ENCODE data around the gene TMC5.
"Not testable (repeated sequence)": the region's sequence is repeated elsewhere in the genome, so short reads cannot be mapped to it uniquely, and the experiment has no call there.

Gene TMC5, protein sequence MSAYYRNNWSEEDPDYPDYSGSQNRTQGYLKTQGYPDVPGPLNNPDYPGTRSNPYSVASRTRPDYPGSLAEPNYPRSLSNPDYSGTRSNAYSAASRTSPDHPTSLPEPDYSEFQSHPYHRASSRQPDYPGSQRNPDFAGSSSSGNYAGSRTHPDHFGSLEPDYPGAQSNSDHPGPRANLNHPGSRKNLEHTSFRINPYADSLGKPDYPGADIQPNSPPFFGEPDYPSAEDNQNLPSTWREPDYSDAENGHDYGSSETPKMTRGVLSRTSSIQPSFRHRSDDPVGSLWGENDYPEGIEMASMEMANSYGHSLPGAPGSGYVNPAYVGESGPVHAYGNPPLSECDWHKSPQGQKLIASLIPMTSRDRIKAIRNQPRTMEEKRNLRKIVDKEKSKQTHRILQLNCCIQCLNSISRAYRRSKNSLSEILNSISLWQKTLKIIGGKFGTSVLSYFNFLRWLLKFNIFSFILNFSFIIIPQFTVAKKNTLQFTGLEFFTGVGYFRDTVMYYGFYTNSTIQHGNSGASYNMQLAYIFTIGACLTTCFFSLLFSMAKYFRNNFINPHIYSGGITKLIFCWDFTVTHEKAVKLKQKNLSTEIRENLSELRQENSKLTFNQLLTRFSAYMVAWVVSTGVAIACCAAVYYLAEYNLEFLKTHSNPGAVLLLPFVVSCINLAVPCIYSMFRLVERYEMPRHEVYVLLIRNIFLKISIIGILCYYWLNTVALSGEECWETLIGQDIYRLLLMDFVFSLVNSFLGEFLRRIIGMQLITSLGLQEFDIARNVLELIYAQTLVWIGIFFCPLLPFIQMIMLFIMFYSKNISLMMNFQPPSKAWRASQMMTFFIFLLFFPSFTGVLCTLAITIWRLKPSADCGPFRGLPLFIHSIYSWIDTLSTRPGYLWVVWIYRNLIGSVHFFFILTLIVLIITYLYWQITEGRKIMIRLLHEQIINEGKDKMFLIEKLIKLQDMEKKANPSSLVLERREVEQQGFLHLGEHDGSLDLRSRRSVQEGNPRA

DNA sequence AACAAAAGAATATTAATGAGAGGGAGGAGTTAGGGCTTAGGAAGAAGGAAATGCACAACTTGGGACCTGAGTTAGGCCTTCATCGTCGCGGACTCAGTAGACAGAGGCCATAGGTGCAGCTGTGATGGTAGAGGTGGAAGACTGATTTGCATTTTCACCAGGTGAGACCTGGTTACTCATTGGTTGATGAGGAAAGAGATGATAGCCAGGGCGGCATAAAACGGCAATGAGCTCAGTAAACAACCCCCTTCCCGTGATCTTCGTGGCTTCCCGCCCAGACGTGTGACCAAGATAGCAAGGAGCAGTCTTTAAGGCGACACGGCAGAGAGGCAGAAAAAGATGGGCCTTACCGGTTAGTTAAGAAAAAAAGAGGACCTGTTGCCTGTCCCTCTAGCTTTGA, at the start of gene TMC5:
Gene TMC5, plus strand, starts transcription at position 244 of the 400 bp plus-strand sequence. CDS start 22,156 bp downstream, outside the sequence.
- DNase-seq: no peak

DNA sequence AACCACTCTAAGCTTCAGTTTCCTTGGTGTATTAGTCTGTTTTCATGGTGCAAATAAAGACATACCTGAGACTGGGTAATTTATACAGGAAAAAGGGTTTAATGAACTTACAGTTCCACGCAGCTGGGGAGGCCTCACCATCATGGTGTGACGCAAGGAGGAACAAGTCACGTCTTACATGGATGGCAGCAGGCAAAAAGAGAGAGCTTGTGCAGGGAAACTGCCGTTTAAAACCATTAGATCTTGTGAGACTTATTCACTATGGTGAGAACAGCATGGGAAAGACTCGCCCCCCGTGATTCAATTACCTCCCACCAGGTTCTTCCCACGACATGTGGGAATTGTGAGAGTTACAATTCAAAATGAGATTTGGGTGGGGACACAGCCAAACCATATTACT, 45.1 kb upstream of the TMC5 start:
- not testable (repeated sequence) for DNase-seq

DNA sequence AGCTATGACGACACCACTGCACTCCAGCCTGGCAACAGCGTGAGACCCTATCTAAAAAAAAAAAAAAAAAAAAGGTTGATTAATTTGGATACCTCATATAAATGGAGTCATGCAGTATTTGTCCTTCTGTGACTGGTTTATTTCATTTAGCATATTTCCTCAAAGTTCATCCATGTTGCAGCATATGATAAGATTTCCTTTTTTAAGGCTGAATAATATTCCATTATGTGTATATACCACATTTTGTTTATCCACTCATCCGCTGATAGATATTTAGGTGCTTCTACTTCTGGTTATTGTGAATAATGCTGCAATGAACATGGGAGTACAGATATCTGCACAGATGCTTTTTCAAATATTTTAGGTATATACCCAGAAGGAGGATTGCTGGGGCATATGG, 43.3 kb upstream of the TMC5 start:
- DNase-seq: no peak

DNA sequence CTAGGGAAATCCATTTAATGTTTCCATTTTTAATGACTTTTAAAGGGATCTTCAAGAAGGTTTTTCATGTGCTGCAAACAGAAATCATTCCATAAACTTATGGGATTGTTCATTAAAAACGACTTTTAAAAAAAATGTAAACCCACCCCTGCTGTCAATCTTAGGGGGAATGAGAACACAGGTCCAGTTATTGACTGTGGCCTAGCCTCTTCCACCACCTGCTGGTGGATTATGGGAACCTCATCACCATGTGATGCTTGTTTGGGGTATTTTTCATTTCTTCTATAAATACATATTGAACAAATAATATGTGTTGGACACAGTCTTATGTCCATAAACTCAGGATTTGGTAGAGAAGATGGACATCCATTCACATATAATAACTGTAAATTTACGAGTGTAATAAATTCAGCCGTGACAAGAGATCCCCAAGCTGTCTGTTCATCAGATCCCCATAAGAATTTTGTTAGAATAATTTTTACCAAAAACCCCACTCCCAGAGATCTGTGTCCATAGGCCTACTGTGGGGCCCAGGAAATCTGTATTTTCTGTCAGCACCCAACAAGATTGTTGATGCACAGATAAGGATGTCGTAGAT, 42.0 kb upstream of the TMC5 start:
- DNase-seq: peak; percentile 58

DNA sequence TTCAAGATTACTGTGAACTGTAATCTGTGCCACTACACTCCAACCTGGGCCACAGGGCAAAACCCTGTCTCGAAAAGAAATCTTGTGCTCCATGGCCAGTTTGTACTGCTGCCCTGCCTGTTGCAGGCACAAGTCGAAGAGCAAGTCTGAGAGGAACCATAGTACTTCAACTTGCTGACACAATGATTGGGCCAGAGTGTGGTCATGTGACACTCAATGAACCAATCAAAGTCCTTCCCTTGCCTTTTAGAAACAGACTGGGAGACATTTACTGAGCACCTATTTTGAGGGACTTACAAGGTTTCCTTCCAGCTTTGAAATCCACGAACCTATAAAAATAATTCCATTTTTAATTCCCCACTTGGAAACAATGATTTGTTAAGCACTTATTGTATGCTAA, 39.8 kb upstream of the TMC5 start:
- no peak for DNase-seq

DNA sequence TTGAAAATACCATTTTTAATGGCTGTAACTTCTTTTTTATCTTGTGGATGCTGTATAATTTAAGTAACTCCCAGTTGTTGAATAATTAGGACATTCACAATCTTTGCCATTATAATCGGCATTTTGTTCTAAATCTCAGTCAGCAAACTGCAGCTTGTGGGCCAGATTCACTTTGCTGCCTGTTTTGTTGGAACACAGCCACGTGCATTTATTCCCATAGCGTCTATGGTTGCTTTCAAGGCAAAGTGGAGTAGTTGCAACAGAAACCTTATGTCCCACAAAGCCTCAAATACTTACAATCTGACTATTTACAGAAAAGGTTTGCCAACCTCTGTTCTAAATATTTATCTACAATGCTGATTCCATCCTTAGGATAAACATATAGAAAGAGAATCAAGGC, 39.2 kb upstream of the TMC5 start:
- DNase-seq: no peak

DNA sequence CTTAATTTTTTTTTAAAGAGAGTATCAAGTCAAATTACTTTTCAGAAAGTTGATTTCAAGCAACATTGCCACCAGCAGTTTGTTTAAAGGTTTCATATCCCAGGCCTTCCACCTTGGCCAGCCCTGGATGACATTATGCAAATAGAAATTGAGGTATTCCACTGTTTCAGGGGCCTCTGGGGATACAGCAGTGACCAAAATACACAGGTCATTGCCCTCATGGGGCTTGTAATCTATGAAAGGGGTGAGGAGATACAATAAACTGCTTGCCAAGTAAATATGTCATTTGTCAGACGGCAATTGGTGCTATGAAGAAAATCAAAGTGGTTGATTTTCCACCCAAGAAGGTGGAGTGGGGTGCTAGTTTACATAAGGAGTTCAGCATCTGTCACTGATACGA, 37.8 kb upstream of the TMC5 start:
- DNase-seq: no peak

DNA sequence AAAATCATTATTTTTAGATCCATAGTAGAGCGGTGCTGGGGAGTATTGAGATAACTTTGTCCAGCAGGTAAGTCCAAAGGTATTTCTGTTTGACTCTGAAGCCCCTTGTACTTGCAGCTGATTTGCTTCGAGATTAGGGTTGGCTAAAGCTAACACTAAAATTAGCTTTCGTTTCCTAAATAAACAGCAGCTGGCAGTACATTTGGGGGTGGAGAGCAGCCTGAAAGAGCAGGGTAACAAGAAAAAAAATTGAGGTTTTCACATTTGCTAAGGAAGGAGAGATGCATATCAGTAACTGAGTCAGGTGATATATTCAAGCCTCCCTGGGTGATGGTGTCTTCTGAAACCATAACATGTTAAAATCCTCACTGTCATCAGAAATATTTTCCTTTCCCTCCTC, 37.4 kb upstream of the TMC5 start:
- no peak for DNase-seq

DNA sequence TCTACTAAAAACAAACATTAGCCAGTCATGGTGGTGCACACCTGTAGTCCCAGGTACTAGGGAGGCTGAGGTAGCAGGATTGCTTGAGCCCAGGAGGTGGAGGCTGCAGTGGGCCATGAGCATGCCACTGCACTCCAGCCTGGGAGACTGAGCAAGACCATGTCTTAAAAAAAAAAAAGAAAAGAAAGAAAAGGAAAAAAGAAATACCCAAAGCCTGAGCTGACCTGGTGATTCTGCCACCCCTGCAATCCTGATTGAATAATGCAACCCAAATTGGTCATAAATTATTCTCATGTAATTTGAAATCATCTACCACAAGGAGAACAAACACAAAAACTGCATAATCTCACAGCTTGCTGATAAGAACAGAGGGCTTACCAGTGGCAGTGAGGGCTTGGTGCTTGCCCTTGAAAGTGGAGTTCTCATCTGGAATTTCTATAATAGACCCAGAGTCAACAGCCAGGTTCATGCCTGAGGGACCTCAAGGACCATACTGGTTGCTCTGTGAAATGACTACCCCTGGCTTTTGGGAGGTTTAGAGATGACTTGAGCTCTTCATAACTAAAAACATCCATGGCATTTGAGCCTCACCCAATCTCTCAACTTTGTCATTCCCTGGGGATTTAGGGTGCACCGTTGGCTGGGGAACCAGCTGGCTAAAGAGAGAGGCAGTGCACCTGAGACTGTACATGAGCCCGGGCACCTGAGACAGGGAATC, 35.4 kb upstream of the TMC5 start:
- no peak for DNase-seq

DNA sequence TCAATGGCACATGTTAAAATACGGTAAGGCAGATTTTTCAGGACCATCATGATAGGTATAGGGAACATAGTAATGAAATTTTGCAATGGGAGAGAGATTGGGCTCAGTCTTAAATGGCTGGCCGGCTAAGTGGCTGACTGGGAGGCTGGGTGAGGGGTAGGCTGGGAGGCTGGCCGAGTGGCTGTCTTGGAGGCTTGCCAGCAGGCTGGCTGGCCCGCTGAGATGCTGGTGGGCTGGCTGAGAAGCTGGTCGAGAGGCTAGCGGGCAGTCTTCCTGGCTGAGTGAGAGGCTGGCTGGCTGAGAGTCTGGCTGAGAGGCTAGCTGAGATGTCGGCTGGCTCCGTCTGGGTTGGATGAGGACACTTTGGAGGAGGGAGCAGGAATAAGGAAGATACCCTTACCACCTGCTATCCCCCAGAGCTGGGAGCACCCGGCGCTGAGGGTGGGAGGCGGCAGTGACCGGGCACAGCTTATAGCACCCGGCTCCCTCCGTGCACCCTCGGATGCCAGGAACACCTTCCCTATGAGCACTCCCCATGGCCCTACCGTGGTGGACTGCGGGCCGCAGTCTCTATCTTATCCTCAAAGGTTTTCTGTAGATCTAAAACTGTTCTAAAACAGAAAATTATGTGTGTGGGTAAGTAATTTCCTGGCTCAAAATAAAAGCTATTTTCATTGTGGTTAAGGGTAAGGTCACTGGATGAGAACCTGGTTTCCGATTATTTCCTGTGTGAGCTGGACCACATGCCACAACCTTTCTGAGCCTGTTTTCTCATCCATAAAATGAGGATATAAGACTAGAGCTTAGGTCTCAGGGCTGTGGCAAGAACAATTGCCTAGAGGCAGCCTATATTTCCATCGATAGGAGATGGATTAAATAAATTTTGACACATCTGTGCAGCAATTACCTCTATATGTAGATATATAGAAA, 34.5 kb upstream of the TMC5 start:
- DNase-seq: no peak

DNA sequence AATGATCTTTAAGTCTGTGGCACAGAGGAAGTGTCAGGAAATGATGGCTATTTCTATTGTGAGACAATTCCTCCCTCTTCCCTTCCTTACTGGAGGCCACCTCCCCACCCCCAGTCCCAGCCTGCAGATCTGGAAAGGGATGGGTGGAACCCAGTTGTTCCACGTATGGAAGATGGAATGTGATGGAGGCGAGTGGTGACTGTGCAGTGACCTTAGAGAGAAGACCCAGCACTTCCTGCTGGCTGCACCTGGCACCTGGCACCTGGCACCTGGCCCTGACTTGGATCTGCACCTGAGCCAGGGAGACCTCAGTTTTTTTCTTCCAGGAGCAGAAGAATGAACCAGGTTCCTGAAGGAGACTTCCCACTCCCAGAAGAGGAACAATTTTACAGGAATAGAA, 33.0 kb upstream of the TMC5 start:
- no peak for DNase-seq

DNA sequence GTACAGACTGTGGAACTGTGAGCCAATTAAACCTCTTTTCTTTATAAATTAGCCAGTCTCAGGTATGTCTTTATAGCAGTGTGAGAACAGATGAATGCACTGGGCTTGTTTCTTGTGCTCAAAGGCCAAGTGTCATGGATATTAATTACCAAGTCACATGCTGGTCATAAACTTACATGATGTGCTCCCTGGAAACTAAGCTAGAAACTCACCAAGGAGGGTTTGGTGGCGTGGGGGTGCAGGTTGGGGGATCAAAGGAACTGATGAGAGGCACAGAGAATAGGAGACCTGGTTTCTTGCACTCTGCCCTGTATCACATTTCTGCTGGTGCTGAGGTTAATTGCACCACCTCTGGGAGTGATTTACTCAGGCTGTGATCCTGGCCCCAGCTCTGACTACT, 31.2 kb upstream of the TMC5 start:
- DNase-seq: no peak

DNA sequence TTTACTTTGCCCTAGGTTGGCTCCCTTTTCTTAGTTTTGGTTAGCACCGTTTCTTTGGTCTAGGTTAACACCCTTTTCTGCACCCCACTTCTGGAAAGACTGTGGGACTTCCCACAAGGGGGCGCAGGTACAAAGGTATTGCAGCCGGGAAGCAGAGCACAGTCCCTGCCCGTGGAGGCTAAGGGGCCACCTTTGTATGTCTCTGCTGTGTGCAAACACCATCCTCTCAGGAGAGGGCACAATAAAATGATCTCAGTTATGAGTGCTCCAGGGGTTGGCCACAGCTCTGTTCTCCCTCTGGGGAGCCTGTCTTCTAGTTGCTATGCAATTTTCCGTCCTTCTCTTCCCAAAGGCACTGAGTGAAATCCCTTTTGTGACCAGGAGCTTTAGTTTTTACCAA, 28.4 kb upstream of the TMC5 start:
- peak; percentile 59 for DNase-seq

DNA sequence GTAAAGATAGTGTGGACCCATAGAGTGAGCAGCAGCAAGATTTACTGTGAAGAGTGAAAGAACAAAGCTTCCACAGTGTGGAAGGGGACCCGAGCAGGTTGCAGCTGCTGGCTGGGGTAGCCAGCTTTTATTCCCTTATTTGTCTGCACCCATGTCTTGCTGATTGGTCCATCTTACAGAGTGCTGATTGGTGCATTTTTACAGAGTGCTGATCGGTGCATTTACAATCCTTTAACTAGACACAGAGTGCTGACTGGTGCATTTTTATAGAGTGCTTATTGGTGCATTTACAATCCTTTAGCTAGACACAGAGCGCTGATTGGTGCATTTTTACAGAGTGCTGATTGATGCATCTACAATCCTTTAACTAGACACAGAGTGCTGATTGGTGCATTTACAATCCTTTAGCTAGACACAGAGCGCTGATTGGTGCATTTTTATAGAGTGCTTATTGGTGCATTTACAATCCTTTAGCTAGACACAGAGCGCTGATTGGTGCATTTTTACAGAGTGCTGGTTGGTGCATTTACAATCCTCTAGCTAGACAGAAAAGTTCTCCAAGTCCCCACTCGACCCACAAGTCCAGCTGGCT, 26.4 kb upstream of the TMC5 start:
- DNase-seq: not testable (repeated sequence)

DNA sequence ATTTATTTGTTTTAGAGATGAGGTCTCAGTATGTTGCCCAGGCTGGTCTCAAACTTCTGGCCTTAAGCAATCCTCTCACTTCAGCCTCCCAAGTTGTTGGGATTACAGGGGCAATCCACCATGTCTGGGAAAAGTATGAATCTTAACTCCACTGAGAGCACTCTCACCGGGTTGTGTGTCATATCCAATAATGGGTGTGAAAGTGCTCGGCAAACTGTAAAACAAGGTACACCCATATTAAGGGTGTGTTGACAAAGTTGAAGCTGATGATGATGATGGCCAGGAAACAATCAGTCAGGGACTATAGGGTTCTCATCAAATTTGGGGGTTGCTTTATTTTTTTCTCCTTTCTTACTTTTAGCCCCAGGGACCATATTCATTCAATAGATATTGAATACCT, 25.3 kb upstream of the TMC5 start:
- no peak for DNase-seq

DNA sequence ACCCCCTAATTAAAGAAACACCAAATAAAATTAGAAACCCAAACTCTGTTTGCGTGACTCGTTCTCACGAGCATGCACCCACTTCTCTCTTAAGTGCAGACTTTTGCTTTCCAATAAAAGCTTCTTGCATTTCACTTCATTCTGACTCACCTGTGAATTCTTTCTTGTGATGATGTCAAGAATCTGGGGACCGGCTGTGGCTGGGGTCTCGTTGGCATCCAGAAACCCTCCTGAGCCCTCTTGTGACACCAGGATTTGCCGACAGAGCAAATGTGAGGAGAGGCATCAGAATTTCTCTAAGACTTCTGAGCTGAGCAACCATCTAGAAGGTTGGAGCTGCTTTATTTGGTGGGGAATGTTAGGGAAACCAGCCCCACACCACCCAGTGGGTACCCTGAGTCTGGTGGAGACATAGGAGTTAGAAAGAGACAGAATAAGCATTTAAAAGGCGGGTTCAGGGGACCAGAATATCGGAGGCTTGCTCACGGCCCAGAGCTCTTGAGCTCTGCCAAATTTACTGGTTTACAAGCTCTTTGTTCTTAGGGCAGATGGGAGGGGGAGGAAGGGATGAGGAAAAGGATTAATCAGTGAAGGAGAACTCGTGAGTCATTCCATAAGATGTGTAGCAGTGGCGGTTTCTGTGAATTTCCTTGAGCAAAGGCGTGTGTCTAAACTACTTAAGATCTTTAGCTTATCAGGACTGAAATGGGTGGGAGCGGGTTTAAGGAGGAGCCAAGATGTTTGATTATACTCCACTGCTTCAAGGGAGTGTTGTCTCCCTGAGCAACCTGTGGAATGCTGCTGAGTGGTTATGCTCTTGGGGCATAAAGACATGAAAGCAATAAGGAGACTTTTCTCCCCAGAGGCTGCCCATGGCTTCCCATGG, 24.2 kb upstream of the TMC5 start:
- DNase-seq: no peak

DNA sequence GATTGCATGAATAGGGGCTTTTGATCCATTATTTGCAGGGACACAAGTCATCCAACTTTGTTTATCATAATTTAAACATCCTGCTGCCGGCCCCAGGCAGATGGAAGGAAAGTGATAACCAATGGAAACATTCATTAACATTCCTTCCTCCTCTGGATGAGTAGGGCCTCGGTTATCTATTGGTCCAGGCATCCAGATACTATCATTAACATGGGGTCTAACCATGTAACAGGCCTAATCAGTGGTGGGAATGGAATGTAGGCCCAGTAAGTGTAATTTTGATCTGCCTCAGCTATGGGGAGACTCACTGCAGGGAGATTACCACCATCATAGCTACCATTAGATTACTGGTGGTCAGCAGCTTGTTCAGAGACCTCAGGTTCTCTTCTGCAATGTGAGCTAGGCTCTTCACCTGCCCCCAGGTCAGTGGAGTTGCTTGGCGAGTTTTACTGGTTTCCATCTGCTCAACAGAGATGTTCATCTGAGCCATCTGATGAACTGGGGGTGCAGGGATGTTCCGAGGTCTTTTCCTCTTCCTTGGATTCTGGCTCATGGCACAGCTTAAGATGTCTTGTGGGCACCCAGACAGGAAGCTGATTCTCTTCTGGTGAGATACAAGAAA, 21.9 kb upstream of the TMC5 start:
- DNase-seq: not testable (repeated sequence)

DNA sequence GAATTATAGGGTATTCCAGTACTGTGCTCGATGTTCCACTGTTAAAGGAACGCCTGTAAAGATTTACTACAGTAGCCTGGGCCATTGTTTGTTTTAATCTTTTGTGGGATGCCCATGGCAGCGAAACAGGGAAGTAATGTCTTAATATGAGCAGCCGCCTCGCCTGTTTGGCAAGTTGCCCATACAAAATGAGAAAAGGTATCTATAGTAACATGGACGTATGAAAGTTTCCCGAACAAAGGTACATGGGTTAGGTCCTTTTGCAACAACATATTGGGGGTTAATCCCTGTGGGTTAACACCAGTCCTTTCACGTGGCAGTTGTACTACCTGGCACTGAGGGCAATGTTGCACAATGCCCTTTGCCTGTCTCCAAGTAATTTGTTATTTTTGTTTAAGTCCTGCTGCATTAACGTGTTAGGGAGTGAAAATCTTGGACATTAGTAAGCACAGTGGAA, 21.1 kb upstream of the TMC5 start:
- no peak for DNase-seq

DNA sequence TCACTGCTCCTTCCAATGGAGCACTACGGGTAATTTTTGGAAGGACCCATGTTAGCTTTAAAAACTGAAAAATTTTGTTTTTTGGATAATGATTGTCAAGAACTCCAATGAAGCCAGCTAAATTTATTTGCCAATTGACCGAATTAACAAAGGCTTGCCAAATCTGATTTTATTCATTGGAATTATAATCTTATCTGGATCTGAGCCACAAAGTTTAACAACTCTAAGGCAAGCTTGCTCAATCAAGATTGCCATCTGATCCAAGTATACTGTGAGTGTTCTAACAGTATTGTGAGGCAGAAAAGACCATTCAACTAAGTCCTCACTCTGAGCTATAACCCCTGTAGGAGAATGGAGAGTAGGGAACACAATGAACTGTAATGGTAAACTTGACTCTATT, 20.3 kb upstream of the TMC5 start:
- not testable (repeated sequence) for DNase-seq

DNA sequence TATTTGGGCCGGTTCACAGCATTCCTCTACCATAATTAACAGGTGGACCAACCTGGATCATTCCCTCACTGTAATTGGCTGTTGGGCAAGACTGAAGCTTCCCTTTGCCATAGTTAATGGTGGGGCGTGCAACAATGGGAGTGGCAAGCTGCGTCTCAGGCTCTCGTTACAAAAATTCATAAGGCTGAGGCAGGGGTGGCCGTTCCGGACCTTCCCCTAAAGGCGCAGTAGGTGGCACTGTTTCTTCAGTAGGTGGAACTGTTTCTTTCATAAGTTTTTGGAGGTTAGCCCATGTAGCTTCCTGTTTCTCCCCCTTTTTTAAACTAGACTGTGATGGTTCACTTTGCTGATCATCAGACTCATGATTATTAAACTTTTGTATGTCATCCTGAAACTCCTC, 17.0 kb upstream of the TMC5 start:
- DNase-seq: no peak
